EH (cell line): ENCODE results near the gene CIT.

Source experiments
- DNase-seq: peaks from one replicate; pipeline ENCODE4 v3.0.0-alpha.2; 2015; ENCODE audit warnings: low read depth

The CIT gene

GRCh38 chr12:119699199-119699760, 177.8 kb downstream of the CIT start:
- no peak for DNase-seq

- DNase-seq: no peak
Observed at GRCh38 chr12:119696943-119697342, 180.2 kb downstream of the CIT start.

- no peak for DNase-seq
Observed at GRCh38 chr12:119695034-119695433, 182.1 kb downstream of the CIT start.

- DNase-seq: no peak
Observed at GRCh38 chr12:119694111-119694510, 183.0 kb downstream of the CIT start.

- no peak for DNase-seq
Observed at GRCh38 chr12:119693511-119693910, 183.6 kb downstream of the CIT start.

GRCh38 chr12:119692997-119693396, 184.1 kb downstream of the CIT start:
- peak; percentile 98 for DNase-seq

- no peak for DNase-seq
Observed at GRCh38 chr12:119692410-119692809, 184.7 kb downstream of the CIT start.

GRCh38 chr12:119691202-119691810, 185.8 kb downstream of the CIT start:
- no peak for DNase-seq

- DNase-seq: no peak
Observed at GRCh38 chr12:119689935-119690500, 187.1 kb downstream of the CIT start.

GRCh38 chr12:119687879-119688278, 189.2 kb downstream of the CIT start:
- no peak for DNase-seq

GRCh38 chr12:119687406-119687805, 189.7 kb downstream of the CIT start:
- no peak for DNase-seq

- no peak for DNase-seq
Observed at GRCh38 chr12:119686776-119687175, 190.3 kb downstream of the CIT start.

GRCh38 chr12:119686355-119686754, 190.8 kb downstream of the CIT start:
- no peak for DNase-seq

GRCh38 chr12:119685375-119685774, 191.7 kb downstream of the CIT start:
- DNase-seq: no peak

- peak; percentile 40 for DNase-seq
Observed at GRCh38 chr12:119684711-119685369, 192.3 kb downstream of the CIT start.

- no peak for DNase-seq
Observed at GRCh38 chr12:119683816-119684215, 193.3 kb downstream of the CIT start.

- peak; percentile 83 for DNase-seq
Observed at GRCh38 chr12:119683413-119683812, 193.7 kb downstream of the CIT start.

GRCh38 chr12:119682639-119683252, 194.4 kb downstream of the CIT start:
- DNase-seq: no peak

GRCh38 chr12:119681728-119682638, 195.1 kb downstream of the CIT start:
- DNase-seq: no peak

GRCh38 chr12:119681111-119681510, 196.0 kb downstream of the CIT start:
- no peak for DNase-seq

- DNase-seq: no peak
Observed at GRCh38 chr12:119679490-119679889, 197.6 kb downstream of the CIT start.

- DNase-seq: no peak
Observed at GRCh38 chr12:119679081-119679480, 198.0 kb downstream of the CIT start.
